GM12801 (cell line): ENCODE data around the gene CNNM3.

Experiments
- CTCF ChIP-seq: IDR thresholded peaks from one replicate; pipeline ENCODE4 v1.5.1; 2011; ENCODE audit warnings: control low read depth; ENCODE audit not compliant: insufficient read length; ENCODE audit errors: extremely low read depth

Gene CNNM3

DNA sequence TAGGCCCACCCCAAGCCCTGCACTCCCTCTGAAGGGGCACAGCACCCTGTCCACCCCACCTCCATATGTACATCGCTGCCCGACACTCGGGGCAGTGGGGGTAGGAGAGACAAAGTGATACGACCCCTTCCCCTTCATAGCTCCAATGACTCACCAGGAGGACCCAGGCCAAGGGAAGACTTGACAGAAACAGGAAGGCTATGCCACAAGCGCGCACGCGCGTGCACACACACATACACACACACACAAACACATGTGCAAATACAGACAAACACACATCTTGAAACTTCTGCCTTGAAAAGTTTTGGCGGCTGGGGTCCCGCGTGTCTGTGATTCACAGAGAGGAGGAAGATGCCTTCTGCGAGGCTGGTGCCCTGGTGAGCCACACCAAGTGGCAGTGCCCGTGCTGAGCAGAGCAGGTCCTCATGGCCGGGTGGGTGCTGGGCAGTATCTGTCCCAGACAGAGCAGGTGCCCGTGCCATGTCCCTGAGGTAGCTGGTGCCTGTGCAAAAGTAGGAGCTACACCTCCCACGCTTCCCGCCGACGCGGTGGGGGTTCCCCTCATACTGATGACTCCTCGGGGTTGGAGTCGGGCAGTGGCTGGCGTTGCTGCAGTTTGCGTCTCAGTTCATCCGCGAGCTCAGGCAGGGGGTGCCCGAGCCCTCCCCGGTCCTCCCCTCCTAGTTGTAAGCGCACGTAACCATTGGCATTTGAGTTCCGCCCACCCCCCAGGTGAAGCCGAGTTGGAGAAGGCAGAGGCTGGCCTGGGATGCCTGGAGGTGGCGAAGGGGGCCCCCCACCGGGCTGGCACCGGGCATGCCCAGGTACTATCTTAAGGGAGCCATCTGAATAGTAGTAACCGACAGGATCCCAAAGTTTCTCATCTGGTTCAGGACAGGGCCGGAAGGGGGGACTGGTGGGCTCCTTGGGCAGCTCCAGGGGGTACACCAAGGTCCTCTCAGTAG lies 44.3 kb downstream of the CNNM3 start:
- TF ChIP-seq CTCF = no peak

GRCh38 chr2:96861074-96861473 lies 45.0 kb downstream of the CNNM3 start:
- TF ChIP-seq CTCF = no peak

DNA sequence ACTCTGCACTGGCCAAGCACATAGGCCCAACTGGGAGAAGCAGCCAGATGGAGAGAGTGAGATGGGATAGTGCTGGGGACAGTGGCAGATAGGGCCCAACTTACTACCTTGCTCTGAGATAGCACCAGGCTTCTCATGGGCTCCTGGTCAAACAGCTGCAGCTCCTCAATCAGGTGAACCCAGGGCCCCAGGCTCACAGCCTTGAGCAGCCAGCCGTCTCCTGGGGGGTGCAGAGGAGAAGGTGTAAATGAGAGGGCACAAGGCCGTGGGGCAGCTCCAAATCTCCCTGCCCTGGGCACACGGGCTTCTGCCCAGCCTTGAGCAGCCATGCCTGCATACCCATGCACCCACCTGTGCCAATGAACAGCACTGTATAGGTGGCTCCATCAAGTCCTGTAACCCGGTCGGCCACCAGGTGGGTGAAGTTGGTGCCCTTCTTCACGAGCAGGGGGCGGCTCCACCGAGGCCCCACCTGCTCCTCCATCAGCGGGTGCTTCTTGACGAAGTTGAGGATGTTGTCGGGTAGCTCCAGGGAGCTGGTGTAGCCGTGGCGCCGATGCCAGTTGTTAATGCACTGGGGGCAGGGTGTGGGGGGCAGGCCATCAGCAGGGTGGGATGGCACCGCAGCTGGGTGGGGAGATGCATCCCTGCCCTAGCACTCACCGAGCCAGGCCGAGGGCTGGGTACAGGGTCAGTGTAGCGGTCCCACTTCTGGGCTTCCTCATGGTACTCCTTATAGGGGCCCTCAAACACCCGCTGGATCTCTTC lies 47.7 kb downstream of the CNNM3 start:
- no peak for TF ChIP-seq CTCF

DNA sequence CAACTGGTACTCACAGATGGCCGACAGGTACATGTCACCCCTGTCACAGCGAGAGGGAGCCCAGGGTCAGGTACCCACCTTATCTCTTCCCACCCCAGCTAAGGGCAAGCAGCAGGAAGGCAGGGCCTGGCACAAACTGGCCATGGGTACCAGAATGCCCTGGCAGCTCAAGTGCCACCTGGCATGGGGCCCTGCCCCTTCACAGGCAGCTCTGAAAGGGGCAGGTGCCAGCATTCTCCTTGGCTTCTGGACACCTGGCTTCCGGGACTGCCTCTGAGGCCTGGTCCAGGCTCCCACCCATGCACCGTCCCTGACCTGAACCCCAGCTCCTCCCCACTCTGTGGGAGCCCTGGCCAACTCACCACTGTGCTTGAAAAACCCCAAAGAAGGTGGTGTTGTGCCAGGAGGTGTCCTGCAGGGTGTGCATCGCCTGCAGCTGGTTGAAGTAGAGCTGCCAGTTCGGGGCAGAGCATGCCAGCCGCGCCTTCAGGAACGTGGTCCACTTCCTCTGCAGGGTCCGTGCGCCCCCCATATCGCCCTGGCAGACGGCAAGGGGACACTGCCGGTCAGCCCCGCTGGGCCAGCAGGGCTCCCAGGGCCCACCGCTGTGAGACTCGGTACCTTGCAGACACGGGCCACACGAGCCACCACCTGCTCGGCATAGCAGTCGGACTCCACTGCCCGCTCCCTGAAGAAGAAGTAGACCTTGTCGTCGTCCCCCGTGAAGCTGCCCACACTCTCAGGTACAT lies 48.4 kb downstream of the CNNM3 start:
- TF ChIP-seq CTCF = no peak

DNA sequence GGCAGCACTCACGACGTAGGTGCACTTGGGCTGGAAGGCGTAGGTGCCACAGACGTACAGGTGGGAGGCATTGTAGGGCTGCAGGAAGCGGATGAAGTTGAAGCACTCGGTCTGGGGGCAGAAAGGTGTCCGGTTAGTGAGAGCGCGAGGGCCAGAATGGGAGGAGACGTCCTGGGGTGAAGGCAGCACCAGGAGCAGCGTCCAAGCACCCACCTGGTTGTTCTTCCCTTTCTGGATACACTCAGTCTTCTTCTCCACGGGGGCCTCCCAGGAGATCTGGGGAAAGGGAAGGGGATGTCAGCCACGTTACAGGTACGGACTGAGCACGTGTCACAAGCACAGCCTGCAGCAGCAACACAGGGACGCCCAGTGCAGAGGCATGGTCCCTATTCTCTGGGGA lies 49.6 kb downstream of the CNNM3 start:
- TF ChIP-seq CTCF = no peak

DNA sequence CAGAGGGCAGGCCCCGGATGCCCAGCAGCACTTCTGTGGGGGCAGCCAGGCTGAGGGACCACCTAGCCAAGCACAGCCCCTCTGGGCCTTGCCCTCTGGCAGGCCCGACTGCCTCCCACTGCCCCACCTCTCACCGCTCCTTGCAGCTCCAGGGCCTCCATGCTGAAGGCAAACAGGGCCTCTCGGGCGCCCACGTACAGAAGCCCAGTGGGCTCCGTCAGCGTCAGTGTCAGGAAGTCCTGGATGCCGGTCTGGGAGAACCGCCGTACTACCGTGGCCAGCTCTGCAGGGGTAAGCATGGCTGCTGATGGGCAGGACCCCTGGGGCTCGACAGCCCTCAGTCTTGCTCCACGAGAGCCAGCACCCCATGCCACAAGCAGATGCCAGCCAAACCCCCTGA lies 50.1 kb downstream of the CNNM3 start:
- TF ChIP-seq CTCF = no peak

DNA sequence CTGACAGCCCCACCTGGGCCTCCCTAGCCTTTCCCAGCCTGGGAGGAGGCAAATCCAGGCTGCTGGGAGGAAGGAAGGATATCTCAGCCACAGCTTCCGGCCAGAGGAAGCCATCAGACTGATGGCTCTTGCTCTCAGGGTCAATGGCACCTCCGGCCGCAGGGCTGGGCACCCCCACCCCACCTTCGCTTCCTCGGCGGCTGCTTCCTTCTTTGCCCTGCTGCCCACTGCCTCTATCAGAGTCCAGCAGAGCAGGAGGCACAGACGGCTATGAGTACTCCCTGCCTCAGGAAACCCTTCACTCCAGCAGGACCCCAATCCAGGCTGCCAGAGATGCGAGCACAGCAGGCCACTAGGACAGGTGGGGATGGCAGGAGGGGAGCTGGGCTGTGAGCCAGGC lies 50.5 kb downstream of the CNNM3 start:
- TF ChIP-seq CTCF = no peak
